Stimulated activated CD4-positive, alpha-beta T cell treated with anti-CD3 and anti-CD28 coated beads, Interleukin-2, amount 100 ng/mL, for 24 hours (primary cell): Measurements from ENCODE around the gene NRXN3.

ENCODE experiments used
- DNase-seq, 2 donors: peaks; one replicate each; pipeline ENCODE4 v3.0.0-alpha.2; 2020

The NRXN3 gene

GRCh38 chr14:79515158-79515557 lies 1345.0 kb downstream of the NRXN3 start:
- no peak for DNase-seq

- DNase-seq, result no peak
These were observed 1345.8 kb downstream of the NRXN3 start for GRCh38 chr14:79516009-79516408.

- no peak for DNase-seq
These were observed 1355.2 kb downstream of the NRXN3 start for GRCh38 chr14:79525416-79525815.

GRCh38 chr14:79528828-79529416 lies 1358.7 kb downstream of the NRXN3 start:
- no peak for DNase-seq

GRCh38 chr14:79530555-79530954 lies 1360.4 kb downstream of the NRXN3 start:
- no peak for DNase-seq

GRCh38 chr14:79534703-79535353 lies 1364.7 kb downstream of the NRXN3 start:
- DNase-seq, result no peak

- no peak for DNase-seq
These were observed 1370.2 kb downstream of the NRXN3 start for GRCh38 chr14:79540394-79540793.

GRCh38 chr14:79542121-79542520 lies 1371.9 kb downstream of the NRXN3 start:
- no peak for DNase-seq

- no peak for DNase-seq
These were observed 1373.2 kb downstream of the NRXN3 start for GRCh38 chr14:79543348-79543747.

- DNase-seq, result no peak
These were observed 1374.0 kb downstream of the NRXN3 start for GRCh38 chr14:79543967-79544697.

GRCh38 chr14:79544698-79545070 lies 1374.5 kb downstream of the NRXN3 start:
- no peak for DNase-seq

GRCh38 chr14:79548836-79549235 lies 1378.7 kb downstream of the NRXN3 start:
- DNase-seq, result no peak

GRCh38 chr14:79549515-79549914 lies 1379.3 kb downstream of the NRXN3 start:
- DNase-seq, result no peak

GRCh38 chr14:79551523-79551922 lies 1381.3 kb downstream of the NRXN3 start:
- no peak for DNase-seq

GRCh38 chr14:79552778-79553177 lies 1382.6 kb downstream of the NRXN3 start:
- no peak for DNase-seq

- no peak for DNase-seq
These were observed 1384.6 kb downstream of the NRXN3 start for GRCh38 chr14:79554816-79555215.

- DNase-seq, result no peak
These were observed 1385.3 kb downstream of the NRXN3 start for GRCh38 chr14:79555429-79555828.

GRCh38 chr14:79557309-79557708 lies 1387.1 kb downstream of the NRXN3 start:
- no peak for DNase-seq

GRCh38 chr14:79562185-79562584 lies 1392.0 kb downstream of the NRXN3 start:
- no peak for DNase-seq

GRCh38 chr14:79564371-79564770 lies 1394.2 kb downstream of the NRXN3 start:
- DNase-seq, result no peak

GRCh38 chr14:79567306-79567705 lies 1397.1 kb downstream of the NRXN3 start:
- no peak for DNase-seq

GRCh38 chr14:79568594-79568993 lies 1398.4 kb downstream of the NRXN3 start:
- DNase-seq, result no peak

GRCh38 chr14:79569072-79569471 lies 1398.9 kb downstream of the NRXN3 start:
- no peak for DNase-seq

GRCh38 chr14:79570648-79571047 lies 1400.5 kb downstream of the NRXN3 start:
- no peak for DNase-seq
